ENCODE results near the gene ZBTB9. TPM values are rescaled to one million over a fixed set of nuclear protein-coding genes. Genes with fewer than 3 reads are reported as not detected.

ZBTB9 gene
- total RNA-seq, 1 experiment from 2014 or later, result 14.2 TPM

DNA sequence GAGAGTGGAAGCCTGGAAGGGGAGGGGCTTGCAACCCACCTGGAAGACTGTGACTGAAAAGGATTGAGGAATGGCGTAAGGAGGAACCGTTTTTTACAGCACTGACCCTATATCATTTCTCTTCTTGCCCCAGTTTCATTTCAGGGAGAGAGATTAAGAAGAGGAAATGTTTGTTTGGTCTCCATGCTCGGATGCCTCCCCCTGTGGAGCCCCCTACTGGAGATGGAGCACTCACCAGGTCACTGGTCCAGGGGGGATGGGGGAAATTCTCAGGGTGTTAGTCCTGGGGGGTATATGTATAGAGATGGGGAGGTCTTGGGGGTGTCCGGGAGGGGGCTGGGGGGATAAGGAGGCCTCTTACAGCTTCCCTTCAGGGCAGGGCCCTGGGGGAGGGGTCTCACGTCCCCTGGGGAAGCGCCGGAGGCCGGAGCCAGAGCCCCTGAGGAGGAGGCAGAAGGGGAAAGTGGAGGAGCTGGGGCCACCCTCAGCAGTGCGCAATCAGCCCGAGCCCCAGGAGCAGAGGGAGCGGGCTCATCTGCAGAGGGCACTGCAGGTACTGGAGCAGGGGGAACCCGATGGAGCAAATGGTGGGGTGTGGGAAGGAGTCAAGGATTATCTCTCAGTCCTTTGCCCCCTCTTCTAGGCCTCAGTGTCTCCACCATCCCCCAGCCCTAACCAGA, 39.6 kb upstream of the ZBTB9 start:
- intact Hi-C loops (cut with micrococcal nuclease), result loop anchor here (5.0 to 10.0 kb wide), 2 partner anchors 117 to 210 kb away; partner anchors contain the start of genes HSD17B8, RGL2, RING1 and RXRB
- DNase-seq (ENCODE audit: low read depth, low spot score) (no peak), ATAC-seq (no peak)
- CTCF ChIA-PET, result no interaction called here
- Histone ChIP-seq H3K9me2 (ENCODE audit: insufficient read depth) (no peaks in the 10 kb centered on the region), H3K27me3 (ENCODE audit: insufficient read depth, low read length) (no peaks in the 10 kb centered on the region), H3K4me1 (ENCODE audit: control insufficient read depth in 1 of 2, insufficient read depth in 2 of 2, low read length in 2 of 2) (peaks cover 13 to 40% of the 10 kb centered on the region in 2 experiments), H4K20me1 (ENCODE audit: insufficient read depth) (no peaks in the 10 kb centered on the region), H3K9me3 (ENCODE audit: control insufficient read depth in 1 of 2, insufficient read depth in 1 of 2, low read depth in 1 of 2, low read length in 2 of 2) (no peaks in the 10 kb centered on the region), H3K79me2 (ENCODE audit: insufficient read depth, low read length) (peaks cover 38% of the 10 kb centered on the region), H3K27ac (ENCODE audit: low read depth, low read length) (no peak overlapping the region), H3K4me2 (ENCODE audit: low read length) (no peak overlapping the region), H3K9ac (ENCODE audit: low read length) (no peak overlapping the region), H3K4me3 (replicated peaks in 1 of 2; ENCODE audit: low read depth in 1 of 2, low read length in 2 of 2) (no peak overlapping the region), H3K36me3 (ENCODE audit: control insufficient read depth in 1 of 2, insufficient read depth in 2 of 2, low read length in 2 of 2) (peaks cover 5 to 28% of the 10 kb centered on the region in 2 experiments; a peak in 3 of 4 replicates), H2AFZ (ENCODE audit: low read depth, low read length, poor library complexity, severe bottlenecking) (no peak overlapping the region)
- no TSS peak for BruUV-seq (replicated peaks)
- RAD21 ChIA-PET (ENCODE audit: low non-redundant PET in 1 of 2, low total read pairs in 2 of 2, uncharacterized antibody in 2 of 2, unreplicated experiment in 2 of 2), result no interaction called here
- POLR2A ChIA-PET, result no interaction called here
- TF ChIP-seq RAD21 (IDR thresholded peaks at IDR 0.05; ENCODE audit: low read depth), result no peak
- TF ChIP-seq, protein P1, sequence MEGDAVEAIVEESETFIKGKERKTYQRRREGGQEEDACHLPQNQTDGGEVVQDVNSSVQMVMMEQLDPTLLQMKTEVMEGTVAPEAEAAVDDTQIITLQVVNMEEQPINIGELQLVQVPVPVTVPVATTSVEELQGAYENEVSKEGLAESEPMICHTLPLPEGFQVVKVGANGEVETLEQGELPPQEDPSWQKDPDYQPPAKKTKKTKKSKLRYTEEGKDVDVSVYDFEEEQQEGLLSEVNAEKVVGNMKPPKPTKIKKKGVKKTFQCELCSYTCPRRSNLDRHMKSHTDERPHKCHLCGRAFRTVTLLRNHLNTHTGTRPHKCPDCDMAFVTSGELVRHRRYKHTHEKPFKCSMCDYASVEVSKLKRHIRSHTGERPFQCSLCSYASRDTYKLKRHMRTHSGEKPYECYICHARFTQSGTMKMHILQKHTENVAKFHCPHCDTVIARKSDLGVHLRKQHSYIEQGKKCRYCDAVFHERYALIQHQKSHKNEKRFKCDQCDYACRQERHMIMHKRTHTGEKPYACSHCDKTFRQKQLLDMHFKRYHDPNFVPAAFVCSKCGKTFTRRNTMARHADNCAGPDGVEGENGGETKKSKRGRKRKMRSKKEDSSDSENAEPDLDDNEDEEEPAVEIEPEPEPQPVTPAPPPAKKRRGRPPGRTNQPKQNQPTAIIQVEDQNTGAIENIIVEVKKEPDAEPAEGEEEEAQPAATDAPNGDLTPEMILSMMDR (IDR thresholded peaks at IDR 0.05 in 2 of 3, conservative IDR thresholded peaks at IDR 0.05 in 1 of 3; ENCODE audit: borderline replicate concordance in 1 of 3, insufficient read depth in 1 of 3, low read depth in 2 of 3, low read length in 2 of 3), result peak in 2 of 3 experiments; percentile 64 to 67; a peak in 4 of 6 replicates

DNA sequence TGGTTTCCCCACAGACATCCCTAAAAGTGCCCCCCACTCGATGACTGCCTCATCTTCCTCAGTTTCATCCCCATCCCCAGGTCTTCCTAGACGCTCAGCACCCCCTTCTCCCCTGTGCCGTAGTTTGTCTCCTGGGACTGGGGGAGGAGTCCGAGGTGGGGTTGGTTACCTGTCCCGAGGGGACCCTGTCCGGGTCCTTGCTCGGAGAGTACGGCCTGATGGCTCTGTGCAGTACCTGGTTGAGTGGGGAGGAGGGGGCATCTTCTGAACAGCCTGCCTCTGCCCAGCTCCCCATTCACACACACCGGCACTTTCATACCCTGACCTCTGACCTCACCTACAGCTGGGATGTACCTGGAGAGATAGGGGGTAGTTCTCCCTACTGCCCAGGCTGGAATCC, 38.5 kb upstream of the ZBTB9 start:
- no peak for ATAC-seq
- POLR2A ChIA-PET, result no interaction called here
- H3K27ac ChIP-seq (ENCODE audit: low read depth, low read length), result no peak overlapping the region

More for the DNA sequence above, 38.5 kb upstream of the ZBTB9 start:
- Histone ChIP-seq H3K4me1 (ENCODE audit: control insufficient read depth in 1 of 2, insufficient read depth in 2 of 2, low read length in 2 of 2) (peaks cover 13 to 36% of the 10 kb centered on the region in 2 experiments), H3K4me2 (ENCODE audit: low read length) (peak overlapping the region; percentile 97; the same call in 1 of the 2 replicates), H3K4me3 (replicated peaks in 1 of 2; ENCODE audit: low read depth in 1 of 2, low read length in 2 of 2) (no peak overlapping the region), H4K20me1 (ENCODE audit: insufficient read depth) (no peaks in the 10 kb centered on the region), H3K27me3 (ENCODE audit: insufficient read depth, low read length) (no peaks in the 10 kb centered on the region), H3K9ac (ENCODE audit: low read length) (no peak overlapping the region), H2AFZ (ENCODE audit: low read depth, low read length, poor library complexity, severe bottlenecking) (no peak overlapping the region), H3K36me3 (ENCODE audit: control insufficient read depth in 1 of 2, insufficient read depth in 2 of 2, low read length in 2 of 2) (peaks cover 5 to 28% of the 10 kb centered on the region in 2 experiments; a peak in 3 of 4 replicates), H3K79me2 (ENCODE audit: insufficient read depth, low read length) (peaks cover 38% of the 10 kb centered on the region), H3K9me3 (ENCODE audit: control insufficient read depth in 1 of 2, insufficient read depth in 1 of 2, low read depth in 1 of 2, low read length in 2 of 2) (no peaks in the 10 kb centered on the region), H3K9me2 (ENCODE audit: insufficient read depth) (no peaks in the 10 kb centered on the region)
- TF ChIP-seq, protein P1 (IDR thresholded peaks at IDR 0.05 in 2 of 3, conservative IDR thresholded peaks at IDR 0.05 in 1 of 3; ENCODE audit: borderline replicate concordance in 1 of 3, insufficient read depth in 1 of 3, low read depth in 2 of 3, low read length in 2 of 3), result no peak
- no peak for TF ChIP-seq CBX3 (IDR thresholded peaks at IDR 0.05; ENCODE audit: low read depth)
- TF ChIP-seq SP1 (IDR thresholded peaks at IDR 0.05; ENCODE audit: low read depth), result no peak
- no peak for TF ChIP-seq POLR2A (IDR thresholded peaks at IDR 0.05; ENCODE audit: borderline replicate concordance, extremely low read depth, insufficient read depth, insufficient read length)
- TF ChIP-seq SRF (IDR thresholded peaks at IDR 0.05; ENCODE audit: low read depth), result no peak
- no peak for TF ChIP-seq POLR2AphosphoS5 (IDR thresholded peaks at IDR 0.05; ENCODE audit: low read depth, low read length)
- TF ChIP-seq EZH2 (IDR thresholded peaks at IDR 0.05), result no peak
- intact Hi-C loops (cut with micrococcal nuclease), result loop anchor here (10.0 kb wide), 1 partner anchor 211 kb away; the partner anchor contains the start of genes HSD17B8, RING1, RXRB and SLC39A7
- RAD21 ChIA-PET (ENCODE audit: low non-redundant PET in 1 of 2, low total read pairs in 2 of 2, uncharacterized antibody in 2 of 2, unreplicated experiment in 2 of 2), result no interaction called here
- no peak for DNase-seq (ENCODE audit: low read depth, low spot score)
- BruUV-seq (replicated peaks), result no TSS peak
- CTCF ChIA-PET, result no interaction called here

All from HCT116 (cell line).